K562 (cell line): ENCODE results near the gene DNMT1. TPM values are rescaled to one million over a fixed set of nuclear protein-coding genes. Genes with fewer than 3 reads are reported as not detected.

Experiments
- ARID4B ChIP-seq: sonication (generic); formaldehyde crosslinking; IDR thresholded peaks from 2 replicates; pipeline ENCODE4 v1.8.0; 2022; ENCODE audit warnings: mild to moderate bottlenecking, missing genetic modification reagents
- CREB3L1 ChIP-seq: fragments of 450-650 bp; IDR thresholded peaks from 2 replicates; pipeline ENCODE4 v1.6.1; 2014; ENCODE audit warnings: low read depth, mild to moderate bottlenecking, moderate library complexity, borderline replicate concordance
- CTCFL ChIP-seq: IDR thresholded peaks from 2 replicates; pipeline ENCODE4 v1.6.1; 2011; ENCODE audit warnings: borderline replicate concordance, low read depth, mild to moderate bottlenecking, moderate library complexity, low read length; ENCODE audit not compliant: insufficient read depth, poor library complexity, severe bottlenecking
- ETV5 ChIP-seq: sonication (generic); formaldehyde crosslinking; IDR thresholded peaks from 2 replicates; pipeline ENCODE4 v1.4.0; 2020; ENCODE audit warnings: low read depth, mild to moderate bottlenecking, missing genetic modification reagents
- FOSL1 ChIP-seq: fragments of 200-800 bp; sonication (Bioruptor generic); conservative IDR thresholded peaks from 2 replicates; pipeline ENCODE4 v1.6.1; 2016; ENCODE audit warnings: missing genetic modification characterization, missing compliant biosample characterization
- FOXJ3 ChIP-seq: sonication (generic); formaldehyde crosslinking; IDR thresholded peaks from 2 replicates; pipeline ENCODE4 v1.4.0; 2020; ENCODE audit warnings: mild to moderate bottlenecking, missing genetic modification reagents
- JUNB ChIP-seq: fragments of 450-650 bp; formaldehyde crosslinking; conservative IDR thresholded peaks from 2 replicates; pipeline ENCODE4 v1.4.0; 2020; ENCODE audit warnings: mild to moderate bottlenecking
- POLR3A ChIP-seq: IDR thresholded peaks from 2 replicates; pipeline ENCODE4 v1.6.1; 2011; ENCODE audit warnings: borderline replicate concordance, mild to moderate bottlenecking, moderate library complexity; ENCODE audit not compliant: insufficient read length, insufficient read depth; ENCODE audit errors: extremely low read depth
- RBM15 ChIP-seq: fragments of 200-400 bp; formaldehyde crosslinking; IDR thresholded peaks from 2 replicates; pipeline ENCODE4 v1.6.1; 2018; ENCODE audit warnings: mild to moderate bottlenecking, low read length, moderate library complexity; ENCODE audit not compliant: insufficient read depth
- ZBTB12 ChIP-seq: fragments of 250-450 bp; sonication (Bioruptor Pico); IDR thresholded peaks from 2 replicates; pipeline ENCODE4 v1.4.0; 2020
- ZFP36 ChIP-seq: fragments of 150-350 bp; IDR thresholded peaks from 2 replicates; pipeline ENCODE4 v1.6.1; 2018; ENCODE audit warnings: low read length, low read depth; ENCODE audit not compliant: partially characterized antibody
- ZNF174 ChIP-seq: fragments of 250-450 bp; sonication (Bioruptor Pico); IDR thresholded peaks from 2 replicates; pipeline ENCODE4 v1.4.0; 2020; ENCODE audit warnings: mild to moderate bottlenecking
- ZNF431 ChIP-seq: sonication (generic); formaldehyde crosslinking; IDR thresholded peaks from 2 replicates; pipeline ENCODE4 v1.8.0; 2022; ENCODE audit warnings: mild to moderate bottlenecking, missing genetic modification reagents
- ZNF717 ChIP-seq: fragments of 250-450 bp; sonication (Bioruptor Pico); IDR thresholded peaks from 2 replicates; pipeline ENCODE4 v1.5.0; 2021
- polyA plus RNA-seq, 8 experiments: library from polyadenylated mRNA; depleted of rRNA in 4 of 8; stranded (reverse) in 5 of 8; unstranded in 3 of 8; fragments of >200 nt; fragmentation: Nextera tagmentation in 2 of 8; fragmentation: Illumina TruSeq in 1 of 8; extraction: Ambion mirVana in 2 of 8; extraction: Trizol in 1 of 8; gene quantifications; 2 replicates each; pipeline versions ENCODE4 v1.2.1 to v1.2.3, GENCODE V29; 2011 to 2014; ENCODE audit warnings: inconsistent platforms in 1 of 8, missing spikeins in 1 of 8
- total RNA-seq, 7 experiments: library from RNA; depleted of rRNA in 6 of 7; stranded (reverse); fragments of >200 nt in 6 of 7; fragmentation: Illumina TruSeq in 2 of 7; extraction: Trizol in 2 of 7; gene quantifications; 2 replicates each; pipeline versions ENCODE4 v1.2.1 to v1.2.3, GENCODE V29; 2011 to 2021; ENCODE audit warnings: low replicate concordance in 1 of 7
- TF ChIP-seq, protein P1 (sequence below): sonication (generic); formaldehyde crosslinking; IDR thresholded peaks from 2 replicates; pipeline ENCODE4 v1.8.1; 2023; ENCODE audit warnings: mild to moderate bottlenecking, missing genetic modification reagents

Gene DNMT1
- total and polyA plus RNA-seq, 9 of the 15 experiments (the other 6 are each of a cell fraction or from before 2014, with no cell fraction given) = 80.1 to 271 (median 121) TPM

GRCh38 chr19:10106100-10106936 lies 88.4 kb downstream of the DNMT1 start, which contains the start of gene PPAN (continued):
- no peak for TF ChIP-seq RBM15
- TF ChIP-seq ZNF717 (CRISPR knock-in tag) = no peak
- TF ChIP-seq FOXJ3 (CRISPR knock-in tag) = no peak
- 0 out of 2 replicates have a peak, but pooled peaks have one; percentile 25 for TF ChIP-seq ETV5 (CRISPR knock-in tag)
- no peak for TF ChIP-seq JUNB (CRISPR knock-in tag)
- no peak for TF ChIP-seq ZNF431 (CRISPR knock-in tag)
- TF ChIP-seq, protein P1, sequence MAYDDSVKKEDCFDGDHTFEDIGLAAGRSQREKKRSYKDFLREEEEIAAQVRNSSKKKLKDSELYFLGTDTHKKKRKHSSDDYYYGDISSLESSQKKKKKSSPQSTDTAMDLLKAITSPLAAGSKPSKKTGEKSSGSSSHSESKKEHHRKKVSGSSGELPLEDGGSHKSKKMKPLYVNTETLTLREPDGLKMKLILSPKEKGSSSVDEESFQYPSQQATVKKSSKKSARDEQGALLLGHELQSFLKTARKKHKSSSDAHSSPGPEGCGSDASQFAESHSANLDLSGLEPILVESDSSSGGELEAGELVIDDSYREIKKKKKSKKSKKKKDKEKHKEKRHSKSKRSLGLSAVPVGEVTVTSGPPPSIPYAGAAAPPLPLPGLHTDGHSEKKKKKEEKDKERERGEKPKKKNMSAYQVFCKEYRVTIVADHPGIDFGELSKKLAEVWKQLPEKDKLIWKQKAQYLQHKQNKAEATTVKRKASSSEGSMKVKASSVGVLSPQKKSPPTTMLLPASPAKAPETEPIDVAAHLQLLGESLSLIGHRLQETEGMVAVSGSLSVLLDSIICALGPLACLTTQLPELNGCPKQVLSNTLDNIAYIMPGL (CRISPR knock-in tag) = peak; percentile 81; the same call in 1 of the 2 replicates
- peak; percentile 92 for TF ChIP-seq ZBTB12 (CRISPR knock-in tag)
- TF ChIP-seq ARID4B (CRISPR knock-in tag) = peak; percentile 99
- TF ChIP-seq CTCFL = no peak
- TF ChIP-seq FOSL1 (tag) = no peak
- TF ChIP-seq ZFP36 = no peak
- no peak for TF ChIP-seq ZNF174 (CRISPR knock-in tag)
- TF ChIP-seq CREB3L1 = peak; percentile 72
- no peak for TF ChIP-seq POLR3A
